ENCODE data around the gene NOD2. TPM values are rescaled to one million over a fixed set of nuclear protein-coding genes. Genes with fewer than 3 reads are reported as not detected.

The NOD2 gene
- total RNA-seq, 4 donors from 2014 or later: 33.8 to 66.2 (median 48.6) TPM

DNA sequence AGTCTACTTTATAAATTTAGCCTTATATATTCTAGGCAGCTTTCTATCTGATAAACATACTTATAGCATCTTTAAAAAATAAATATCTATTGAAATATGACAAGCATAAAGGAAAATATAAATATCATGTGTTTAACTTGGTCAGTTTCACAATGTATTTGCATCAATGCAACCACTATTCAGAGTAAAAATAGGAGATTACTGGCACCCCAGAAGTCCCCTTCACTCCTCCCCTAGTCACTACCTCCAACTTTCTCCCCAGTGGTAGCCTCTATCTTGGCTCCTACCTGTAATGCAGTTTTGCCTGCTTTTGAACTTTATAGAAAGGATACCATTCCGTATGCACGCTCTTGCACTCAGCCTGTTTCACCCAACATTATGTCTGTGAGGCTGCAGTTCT is 3.2 kb upstream of the NOD2 start:
- TF ChIP-seq POLR2A (IDR thresholded peaks at IDR 0.05): no peak
- Histone ChIP-seq H3K27me3 (no peaks in the 10 kb centered on the region), H3K9me3 (no peaks in the 10 kb centered on the region), H3K4me3 (no peak overlapping the region), H3K4me1 (peaks cover 15% of the 10 kb centered on the region), H3K36me3 (no peaks in the 10 kb centered on the region), H3K27ac (no peak overlapping the region)
- WGBS: 98% methylated on average over 2 of the region's 2 CpGs
- no peak for DNase-seq (ENCODE audit: low spot score in 2 of 2)

DNA sequence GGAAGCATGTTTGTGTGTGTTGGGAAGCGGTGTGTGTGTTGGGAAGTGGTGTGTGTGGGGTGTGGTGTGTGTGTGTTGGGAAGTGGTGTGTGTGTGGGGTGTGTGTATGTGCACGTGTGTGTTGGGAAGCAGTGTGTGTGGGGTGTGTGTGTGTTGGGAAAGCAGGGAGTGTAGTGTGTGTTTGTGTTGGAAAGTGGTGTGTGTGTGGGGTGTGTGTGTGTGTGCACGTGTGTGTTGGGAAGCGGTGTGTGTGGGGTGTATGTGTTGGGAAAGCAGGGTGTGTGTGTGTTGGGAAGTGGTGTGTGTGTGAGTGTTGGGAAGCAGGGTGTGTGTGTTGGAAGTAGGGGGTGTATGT is 785 bp upstream of the NOD2 start:
- no peak overlapping the region for H3K27ac ChIP-seq
- no peak for TF ChIP-seq POLR2A (IDR thresholded peaks at IDR 0.05)
- TF ChIP-seq, protein P1, sequence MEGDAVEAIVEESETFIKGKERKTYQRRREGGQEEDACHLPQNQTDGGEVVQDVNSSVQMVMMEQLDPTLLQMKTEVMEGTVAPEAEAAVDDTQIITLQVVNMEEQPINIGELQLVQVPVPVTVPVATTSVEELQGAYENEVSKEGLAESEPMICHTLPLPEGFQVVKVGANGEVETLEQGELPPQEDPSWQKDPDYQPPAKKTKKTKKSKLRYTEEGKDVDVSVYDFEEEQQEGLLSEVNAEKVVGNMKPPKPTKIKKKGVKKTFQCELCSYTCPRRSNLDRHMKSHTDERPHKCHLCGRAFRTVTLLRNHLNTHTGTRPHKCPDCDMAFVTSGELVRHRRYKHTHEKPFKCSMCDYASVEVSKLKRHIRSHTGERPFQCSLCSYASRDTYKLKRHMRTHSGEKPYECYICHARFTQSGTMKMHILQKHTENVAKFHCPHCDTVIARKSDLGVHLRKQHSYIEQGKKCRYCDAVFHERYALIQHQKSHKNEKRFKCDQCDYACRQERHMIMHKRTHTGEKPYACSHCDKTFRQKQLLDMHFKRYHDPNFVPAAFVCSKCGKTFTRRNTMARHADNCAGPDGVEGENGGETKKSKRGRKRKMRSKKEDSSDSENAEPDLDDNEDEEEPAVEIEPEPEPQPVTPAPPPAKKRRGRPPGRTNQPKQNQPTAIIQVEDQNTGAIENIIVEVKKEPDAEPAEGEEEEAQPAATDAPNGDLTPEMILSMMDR (IDR thresholded peaks at IDR 0.05): no peak
- no peaks in the 10 kb centered on the region for H3K9me3 ChIP-seq
- peaks cover 38% of the 10 kb centered on the region for H3K4me1 ChIP-seq
- WGBS: 81% methylated on average over 4 of the region's 4 CpGs
- no peaks in the 10 kb centered on the region for H3K36me3 ChIP-seq
- DNase-seq (ENCODE audit: low spot score in 2 of 2): no peak
- no peaks in the 10 kb centered on the region for H3K27me3 ChIP-seq
- no peak overlapping the region for H3K4me3 ChIP-seq

DNA sequence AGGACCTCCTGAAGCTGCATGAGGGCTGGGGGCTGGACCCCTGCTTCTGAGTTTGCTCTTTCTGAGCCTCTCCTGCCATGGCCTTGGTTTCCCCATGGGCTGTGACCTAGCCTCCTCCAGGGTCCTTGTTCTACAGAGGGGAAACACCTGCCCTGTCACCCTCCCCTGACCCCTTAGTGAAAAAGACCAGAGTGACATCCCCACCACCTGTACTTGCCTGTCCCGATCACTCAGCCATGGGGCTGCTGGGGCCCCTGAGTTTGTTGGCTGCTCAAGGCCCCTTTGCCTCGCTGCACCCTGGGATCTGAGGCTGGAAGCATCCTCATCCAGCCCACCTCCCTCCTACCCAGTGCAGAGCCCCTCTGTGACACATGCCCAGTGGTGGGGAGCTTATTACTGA is 800 bp downstream of the NOD2 start:
- Histone ChIP-seq H3K4me3 (peak overlapping the region; percentile 64), H3K4me1 (peaks cover 54% of the 10 kb centered on the region), H3K27ac (no peak overlapping the region), H3K9me3 (no peaks in the 10 kb centered on the region), H3K36me3 (no peaks in the 10 kb centered on the region), H3K27me3 (no peaks in the 10 kb centered on the region)
- TF ChIP-seq POLR2A (IDR thresholded peaks at IDR 0.05) (no peak), POLR2AphosphoS5 (IDR thresholded peaks at IDR 0.05) (no peak), EP300 (IDR thresholded peaks at IDR 0.05) (no peak)
- TF ChIP-seq, protein P1 (IDR thresholded peaks at IDR 0.05): no peak
- 100% methylated on average over 2 of the region's 2 CpGs for WGBS
- no peak for DNase-seq (ENCODE audit: low spot score in 2 of 2)

DNA sequence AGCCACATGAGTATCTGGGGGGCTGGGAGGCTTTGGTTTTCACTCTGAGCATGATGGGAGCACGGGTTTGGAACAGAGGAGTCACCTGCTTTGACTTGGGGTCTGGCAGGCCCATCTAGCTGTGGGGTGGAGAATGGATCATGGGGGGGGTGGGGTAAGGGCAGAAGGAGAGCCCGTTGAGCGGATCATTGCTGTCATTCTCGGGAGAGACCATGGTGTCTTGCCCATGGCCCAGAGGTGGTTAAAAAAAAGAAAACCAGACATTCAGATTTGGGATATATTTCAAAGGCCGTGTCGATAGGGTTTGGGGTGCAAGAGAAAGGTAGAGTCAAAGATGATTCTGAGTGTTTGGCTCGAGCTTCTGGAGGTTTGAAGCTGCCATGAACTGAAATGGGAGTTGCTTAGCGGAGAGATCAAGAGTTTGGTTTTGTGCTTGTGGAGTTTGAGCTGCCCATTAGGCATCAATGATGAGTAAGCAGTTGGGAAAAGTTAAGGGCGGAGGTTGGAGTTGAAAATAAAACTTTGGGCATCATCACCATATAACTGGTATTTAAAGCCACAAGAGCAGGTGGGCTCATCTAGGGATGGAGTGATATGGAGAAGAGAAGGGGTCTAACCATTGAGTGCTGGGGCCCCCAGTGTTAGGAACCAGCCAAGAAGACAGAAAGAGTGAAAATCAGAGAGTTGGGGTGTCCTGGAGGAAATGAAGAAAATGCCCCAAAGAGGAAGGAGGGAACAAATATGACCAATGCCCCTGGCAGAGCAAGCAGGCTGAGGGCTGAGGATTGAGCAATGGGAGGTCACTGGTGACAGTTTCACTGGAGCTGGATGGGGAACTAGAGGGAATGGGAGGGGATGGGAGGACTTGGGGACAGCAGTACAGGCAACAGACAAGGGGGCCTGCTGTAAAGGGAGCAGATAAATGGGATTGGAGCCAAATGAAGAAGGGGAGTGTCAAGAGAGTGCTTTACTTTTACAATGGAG is 1.9 kb downstream of the NOD2 start:
- no peak for TF ChIP-seq EP300 (IDR thresholded peaks at IDR 0.05)
- no peak for TF ChIP-seq POLR2AphosphoS5 (IDR thresholded peaks at IDR 0.05)
- TF ChIP-seq POLR2A (IDR thresholded peaks at IDR 0.05): no peak
- TF ChIP-seq, protein P1 (IDR thresholded peaks at IDR 0.05): no peak
- Histone ChIP-seq H3K4me1 (peaks cover 63% of the 10 kb centered on the region), H3K27me3 (no peaks in the 10 kb centered on the region), H3K27ac (peak overlapping the region; percentile 78), H3K36me3 (no peaks in the 10 kb centered on the region), H3K9me3 (no peaks in the 10 kb centered on the region), H3K4me3 (no peak overlapping the region)
- no peak for DNase-seq (ENCODE audit: low spot score in 2 of 2)
- WGBS: 95% methylated on average over 9 of the region's 9 CpGs

DNA sequence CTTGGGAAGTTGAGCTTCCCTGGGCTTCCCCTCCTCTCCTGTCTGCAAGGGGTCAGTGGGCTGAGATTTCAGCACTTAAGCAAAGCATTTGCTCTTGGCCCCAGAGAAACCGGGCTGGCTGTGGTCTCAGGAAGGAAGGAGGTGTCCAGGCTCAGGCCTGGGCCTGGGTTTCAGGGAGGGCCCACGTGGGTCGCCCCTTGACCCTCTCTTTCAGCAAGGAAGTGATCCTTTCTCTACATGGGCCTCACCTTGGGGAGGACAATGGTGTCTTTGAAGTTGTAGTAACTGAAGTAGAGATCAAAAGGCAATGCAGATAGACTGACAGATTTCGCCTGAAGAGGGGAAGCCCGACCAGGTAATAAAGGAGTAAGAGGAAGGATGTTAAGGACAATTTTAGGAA is 2.7 kb downstream of the NOD2 start:
- no peak for DNase-seq (ENCODE audit: low spot score in 2 of 2)

More for the DNA sequence above, 2.7 kb downstream of the NOD2 start:
- peak overlapping the region; percentile 78 for H3K27ac ChIP-seq
- no peaks in the 10 kb centered on the region for H3K36me3 ChIP-seq
- TF ChIP-seq, protein P1 (IDR thresholded peaks at IDR 0.05): no peak
- TF ChIP-seq POLR2AphosphoS5 (IDR thresholded peaks at IDR 0.05): no peak
- TF ChIP-seq EP300 (IDR thresholded peaks at IDR 0.05): no peak
- no peak for TF ChIP-seq POLR2A (IDR thresholded peaks at IDR 0.05)
- H3K9me3 ChIP-seq: no peaks in the 10 kb centered on the region
- H3K27me3 ChIP-seq: no peaks in the 10 kb centered on the region
- no peak overlapping the region for H3K4me3 ChIP-seq
- WGBS: 60% methylated on average over 5 of the region's 5 CpGs
- peaks cover 66% of the 10 kb centered on the region for H3K4me1 ChIP-seq

Measured in suprapubic skin (tissue), 4 donors.